ENCODE data around the gene GCC1.

The GCC1 gene, protein sequence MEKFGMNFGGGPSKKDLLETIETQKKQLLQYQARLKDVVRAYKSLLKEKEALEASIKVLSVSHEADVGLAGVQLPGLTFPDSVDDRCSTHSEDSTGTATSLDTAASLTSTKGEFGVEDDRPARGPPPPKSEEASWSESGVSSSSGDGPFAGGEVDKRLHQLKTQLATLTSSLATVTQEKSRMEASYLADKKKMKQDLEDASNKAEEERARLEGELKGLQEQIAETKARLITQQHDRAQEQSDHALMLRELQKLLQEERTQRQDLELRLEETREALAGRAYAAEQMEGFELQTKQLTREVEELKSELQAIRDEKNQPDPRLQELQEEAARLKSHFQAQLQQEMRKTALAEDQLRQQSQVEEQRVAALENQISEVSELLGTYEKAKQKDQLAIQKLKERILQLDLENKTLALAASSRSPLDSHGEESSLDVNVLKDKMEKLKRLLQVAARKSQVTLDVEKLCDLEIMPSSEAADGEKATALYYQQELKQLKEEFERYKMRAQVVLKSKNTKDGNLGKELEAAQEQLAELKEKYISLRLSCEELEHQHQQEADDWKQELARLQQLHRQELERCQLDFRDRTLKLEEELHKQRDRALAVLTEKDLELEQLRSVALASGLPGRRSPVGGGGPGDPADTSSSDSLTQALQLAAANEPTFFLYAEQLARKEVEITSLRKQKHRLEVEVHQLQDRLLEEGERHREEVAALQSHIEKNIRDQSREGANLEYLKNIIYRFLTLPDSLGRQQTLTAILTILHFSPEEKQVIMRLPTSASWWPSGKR

DNA sequence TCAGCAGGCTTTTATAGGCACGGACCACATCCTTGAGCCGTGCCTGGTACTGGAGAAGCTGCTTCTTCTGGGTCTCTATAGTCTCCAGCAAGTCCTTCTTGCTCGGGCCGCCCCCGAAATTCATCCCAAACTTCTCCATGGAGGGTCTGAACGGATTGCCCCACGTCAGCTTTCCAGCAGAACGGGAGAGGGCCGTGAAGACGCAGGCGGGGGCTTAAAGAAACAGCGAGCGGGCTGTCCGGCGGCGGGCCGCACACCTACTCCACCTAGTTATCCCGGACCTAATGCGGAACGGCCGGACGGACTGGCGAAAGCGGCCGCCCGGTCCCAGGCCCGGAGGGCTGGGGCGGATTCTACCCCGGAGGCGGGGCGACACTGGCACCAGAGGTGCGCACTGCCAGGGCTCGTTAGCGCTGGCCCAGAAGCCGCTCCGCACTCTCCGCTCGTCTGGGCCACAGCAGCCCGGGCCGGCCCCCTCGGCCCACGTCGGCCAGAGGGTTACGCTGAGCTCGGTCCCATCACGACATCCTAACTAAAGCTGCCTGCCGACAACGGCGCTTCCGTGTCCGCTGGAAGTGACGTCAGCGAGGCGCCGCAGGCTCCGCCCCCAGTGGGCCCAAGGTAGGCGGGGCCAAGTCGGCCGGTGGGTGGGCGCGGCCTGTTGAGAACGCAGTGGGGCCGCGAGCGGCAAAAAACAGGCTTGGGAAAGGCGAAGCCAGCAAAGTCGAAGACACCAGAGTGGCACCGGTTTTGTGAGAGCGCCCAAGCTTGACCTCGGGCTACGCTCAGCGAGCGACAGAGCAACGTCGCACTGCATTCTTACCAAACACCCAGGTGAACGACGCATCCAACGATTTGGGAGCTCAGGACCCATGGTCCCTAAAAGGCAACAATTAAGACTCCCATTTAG, at the start of gene GCC1:
GCC1 (minus strand) TSS at position 553 of the 910 bp plus-strand sequence; CDS start at position 139, 414 bp downstream.
- TF ChIP-seq, protein P1, sequence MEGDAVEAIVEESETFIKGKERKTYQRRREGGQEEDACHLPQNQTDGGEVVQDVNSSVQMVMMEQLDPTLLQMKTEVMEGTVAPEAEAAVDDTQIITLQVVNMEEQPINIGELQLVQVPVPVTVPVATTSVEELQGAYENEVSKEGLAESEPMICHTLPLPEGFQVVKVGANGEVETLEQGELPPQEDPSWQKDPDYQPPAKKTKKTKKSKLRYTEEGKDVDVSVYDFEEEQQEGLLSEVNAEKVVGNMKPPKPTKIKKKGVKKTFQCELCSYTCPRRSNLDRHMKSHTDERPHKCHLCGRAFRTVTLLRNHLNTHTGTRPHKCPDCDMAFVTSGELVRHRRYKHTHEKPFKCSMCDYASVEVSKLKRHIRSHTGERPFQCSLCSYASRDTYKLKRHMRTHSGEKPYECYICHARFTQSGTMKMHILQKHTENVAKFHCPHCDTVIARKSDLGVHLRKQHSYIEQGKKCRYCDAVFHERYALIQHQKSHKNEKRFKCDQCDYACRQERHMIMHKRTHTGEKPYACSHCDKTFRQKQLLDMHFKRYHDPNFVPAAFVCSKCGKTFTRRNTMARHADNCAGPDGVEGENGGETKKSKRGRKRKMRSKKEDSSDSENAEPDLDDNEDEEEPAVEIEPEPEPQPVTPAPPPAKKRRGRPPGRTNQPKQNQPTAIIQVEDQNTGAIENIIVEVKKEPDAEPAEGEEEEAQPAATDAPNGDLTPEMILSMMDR (IDR thresholded peaks at IDR 0.05; ENCODE audit: insufficient read depth, missing control alignments): no peak
- no peak for FAIRE-seq
- peak; percentile 93 for DNase-seq (ENCODE audit: insufficient read length, low spot score)

DNA sequence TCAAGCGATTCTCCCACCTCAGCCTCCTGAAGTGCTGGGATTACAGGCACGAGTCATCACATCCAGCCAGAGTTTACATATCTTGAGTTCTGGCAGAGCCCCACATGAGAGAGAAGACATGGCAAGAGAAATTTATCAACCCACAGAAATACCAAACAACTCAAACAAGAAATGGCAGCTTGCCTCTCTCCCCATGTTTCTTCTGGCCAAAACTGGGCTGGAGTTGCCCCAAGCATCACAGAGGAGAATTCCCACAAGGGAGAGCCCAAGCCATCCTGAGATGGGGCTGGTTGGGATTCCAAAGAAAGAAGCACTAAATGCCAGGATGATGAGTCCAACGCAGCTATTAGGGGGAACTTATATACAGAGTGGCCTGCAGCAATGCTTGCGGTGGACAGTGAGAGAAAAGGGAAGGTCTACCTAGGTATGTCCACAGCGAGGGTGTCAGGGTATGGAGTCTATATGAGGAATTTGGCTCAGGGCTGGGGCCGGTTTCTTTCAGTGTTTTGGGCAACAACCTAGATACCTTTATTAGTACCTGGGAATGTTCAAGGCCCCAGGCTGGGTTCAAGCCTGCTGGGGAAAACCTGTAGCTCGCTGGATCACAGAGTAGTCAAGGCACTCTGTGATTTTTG, 47.0 kb upstream of the GCC1 start:
- no peak for FAIRE-seq
- TF ChIP-seq, protein P1 (IDR thresholded peaks at IDR 0.05; ENCODE audit: insufficient read depth, missing control alignments): no peak
- DNase-seq (ENCODE audit: insufficient read length, low spot score): no peak

DNA sequence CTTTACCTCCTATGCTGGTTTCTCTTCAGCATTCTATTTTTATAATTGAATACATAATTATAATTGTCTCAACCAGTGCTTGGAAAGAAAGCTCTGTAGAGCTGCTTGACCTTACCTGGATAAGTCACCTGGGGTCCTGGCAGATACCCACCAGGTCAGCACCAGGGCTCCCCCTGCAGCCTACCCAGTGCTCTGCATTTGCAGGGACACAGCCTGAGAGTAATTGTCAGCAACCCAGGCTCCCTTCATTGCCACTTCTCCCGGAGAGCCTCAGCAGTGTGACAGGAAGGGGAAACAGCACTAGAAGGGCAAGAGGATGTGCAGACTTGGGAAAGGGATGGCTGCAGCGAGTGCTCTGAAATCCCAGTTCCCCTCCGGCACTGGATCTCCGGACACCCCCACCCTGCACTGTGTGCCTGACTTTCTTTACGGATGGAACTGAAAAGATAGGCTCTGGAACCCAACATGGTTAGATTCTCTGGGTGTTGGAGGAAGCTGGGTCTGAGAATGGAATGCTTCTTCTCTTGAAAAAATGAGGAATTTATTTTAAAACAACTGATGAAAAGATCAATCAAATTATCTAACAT, 44.0 kb upstream of the GCC1 start:
- FAIRE-seq: no peak
- TF ChIP-seq, protein P1 (IDR thresholded peaks at IDR 0.05; ENCODE audit: insufficient read depth, missing control alignments): peak; percentile 45

DNA sequence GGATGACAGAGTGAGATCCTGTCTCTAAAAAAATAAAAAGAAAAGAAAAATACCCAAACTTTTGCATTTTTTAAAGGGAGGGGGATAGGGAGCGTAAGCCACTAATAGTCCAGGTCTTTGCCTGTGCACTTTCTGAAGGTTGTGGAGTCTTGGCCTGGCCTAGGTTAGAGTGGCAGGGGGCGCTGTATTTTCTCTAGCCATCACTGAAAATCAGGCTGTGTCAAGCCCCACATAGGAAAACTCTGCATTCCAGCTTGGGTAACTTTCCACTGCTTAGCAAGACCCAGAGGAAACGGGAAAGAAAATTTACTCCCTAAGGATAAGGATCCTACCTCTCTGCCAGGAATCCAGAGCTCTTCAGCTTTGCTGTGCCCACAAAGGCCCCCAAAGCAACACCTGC, 43.0 kb upstream of the GCC1 start:
- DNase-seq (ENCODE audit: insufficient read length, low spot score): no peak
- TF ChIP-seq, protein P1 (IDR thresholded peaks at IDR 0.05; ENCODE audit: insufficient read depth, missing control alignments): no peak
- no peak for FAIRE-seq

More for the DNA sequence above, 44.0 kb upstream of the GCC1 start:
- DNase-seq (ENCODE audit: insufficient read length, low spot score): no peak

DNA sequence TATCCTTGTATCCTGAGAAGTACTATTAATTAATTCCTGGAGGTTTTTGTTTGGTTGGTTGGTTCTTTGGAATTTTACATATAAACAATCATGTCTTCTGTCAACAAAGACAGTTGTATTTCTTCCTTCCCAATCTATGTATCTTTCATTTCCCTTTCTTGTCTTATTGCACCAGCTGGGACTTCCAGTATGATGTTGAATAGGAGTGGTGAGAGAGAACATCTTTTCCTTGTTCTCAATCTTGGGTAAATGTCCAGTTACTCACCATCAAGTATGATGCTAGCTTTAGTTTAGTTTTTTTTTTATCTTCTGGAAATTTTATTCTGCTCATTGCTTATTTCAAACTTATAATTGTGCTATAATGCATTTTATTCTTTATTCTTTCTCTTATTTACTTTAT, 39.9 kb upstream of the GCC1 start:
- FAIRE-seq (no peak), DNase-seq (ENCODE audit: insufficient read length, low spot score) (no peak)
- TF ChIP-seq, protein P1 (IDR thresholded peaks at IDR 0.05; ENCODE audit: insufficient read depth, missing control alignments): no peak
